Loucy (cell line): ENCODE results near the gene GRID2.

Experiments used
- H2AFZ ChIP-seq: fragments of 200-600 bp; sonication (generic); 2 replicates; pipeline ENCODE4 v1.6.0; 2016; ENCODE audit warnings: antibody characterized with exemption, mild to moderate bottlenecking, low read length, moderate library complexity
- H3F3A ChIP-seq: fragments of 200-600 bp; 2 replicates; pipeline ENCODE4 v1.6.0; 2016; ENCODE audit warnings: antibody characterized with exemption, low read depth, mild to moderate bottlenecking
- H3K27me3 ChIP-seq: fragments of 200-600 bp; sonication (generic); 2 replicates; pipeline ENCODE4 v1.6.1; 2014; ENCODE audit warnings: low read length, mild to moderate bottlenecking; ENCODE audit not compliant: insufficient read depth, poor library complexity, severe bottlenecking
- H3K36me3 ChIP-seq: fragments of 200-600 bp; sonication (generic); 2 replicates; pipeline ENCODE4 v1.6.1; 2016; ENCODE audit warnings: low read length; ENCODE audit not compliant: insufficient read depth
- H3K4me1 ChIP-seq: fragments of 200-600 bp; sonication (generic); 2 replicates; pipeline ENCODE4 v1.5.1; 2014; ENCODE audit warnings: low read length, mild to moderate bottlenecking; ENCODE audit not compliant: insufficient read depth, poor library complexity, severe bottlenecking
- H3K4me2 ChIP-seq: fragments of 200-600 bp; sonication (generic); 2 replicates; pipeline ENCODE4 v1.6.0; 2014; ENCODE audit warnings: antibody characterized with exemption, low read length, low read depth, mild to moderate bottlenecking; ENCODE audit not compliant: poor library complexity, severe bottlenecking
- H3K4me3 ChIP-seq: fragments of 200-600 bp; sonication (generic); 2 replicates; pipeline ENCODE4 v1.5.1; 2014; ENCODE audit warnings: low read length, mild to moderate bottlenecking, mixed read lengths; ENCODE audit not compliant: poor library complexity, severe bottlenecking
- H3K79me2 ChIP-seq: fragments of 200-600 bp; sonication (generic); 2 replicates; pipeline ENCODE4 v1.6.1; 2014; ENCODE audit warnings: low read length; ENCODE audit not compliant: insufficient read depth
- H3K9ac ChIP-seq: fragments of 200-600 bp; sonication (generic); 2 replicates; pipeline ENCODE4 v1.6.0; 2014; ENCODE audit warnings: mild to moderate bottlenecking, low read depth, low read length, moderate library complexity; ENCODE audit not compliant: poor library complexity, severe bottlenecking
- H3K9me2 ChIP-seq: fragments of 200-600 bp; sonication (generic); replicated peaks from 2 replicates; pipeline ENCODE4 v1.6.1; 2016; ENCODE audit warnings: low read depth, low read length, mixed read lengths
- H3K9me3 ChIP-seq: fragments of 200-600 bp; sonication (generic); 2 replicates; pipeline ENCODE4 v1.6.1; 2014; ENCODE audit warnings: mild to moderate bottlenecking, antibody characterized with exemption, low read length, low read depth; ENCODE audit not compliant: insufficient read depth
- H4K20me1 ChIP-seq: fragments of 200-600 bp; sonication (generic); 2 replicates; pipeline ENCODE4 v1.6.0; 2014; ENCODE audit warnings: antibody characterized with exemption, low read length, mild to moderate bottlenecking; ENCODE audit not compliant: insufficient read depth, poor library complexity, severe bottlenecking
- EZH2phosphoT487 ChIP-seq: fragments of 200-600 bp; IDR thresholded peaks from 2 replicates; pipeline ENCODE4 v1.6.1; 2018; ENCODE audit warnings: antibody characterized with exemption, mild to moderate bottlenecking, moderate library complexity, borderline replicate concordance
- TF ChIP-seq, protein P1 (sequence below): fragments of 200-600 bp; sonication (generic); conservative IDR thresholded peaks from 2 replicates; pipeline ENCODE4 v1.5.1; 2014; ENCODE audit warnings: mild to moderate bottlenecking, antibody characterized with exemption, low read length

Gene GRID2

DNA sequence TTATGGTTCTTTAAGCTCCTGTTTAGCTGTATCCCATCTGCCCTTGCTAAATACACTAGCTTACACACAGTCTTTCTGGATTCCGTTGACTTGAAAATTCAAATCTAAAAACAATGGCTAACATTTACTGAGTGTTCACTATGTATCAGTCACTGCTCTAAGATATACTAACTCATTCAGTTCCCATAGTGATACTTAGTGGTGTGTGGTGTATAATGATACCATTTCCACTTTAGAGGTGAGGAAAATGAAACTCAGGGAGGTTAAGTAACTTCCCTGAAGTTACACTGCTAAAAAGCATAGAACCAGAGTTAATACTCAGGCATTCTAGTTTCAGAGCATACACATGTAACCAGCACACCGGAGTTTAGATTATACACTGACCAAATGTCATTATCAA, 762.0 kb downstream of the GRID2 start:
- no peak overlapping the region for H2AFZ ChIP-seq
- TF ChIP-seq, protein P1, sequence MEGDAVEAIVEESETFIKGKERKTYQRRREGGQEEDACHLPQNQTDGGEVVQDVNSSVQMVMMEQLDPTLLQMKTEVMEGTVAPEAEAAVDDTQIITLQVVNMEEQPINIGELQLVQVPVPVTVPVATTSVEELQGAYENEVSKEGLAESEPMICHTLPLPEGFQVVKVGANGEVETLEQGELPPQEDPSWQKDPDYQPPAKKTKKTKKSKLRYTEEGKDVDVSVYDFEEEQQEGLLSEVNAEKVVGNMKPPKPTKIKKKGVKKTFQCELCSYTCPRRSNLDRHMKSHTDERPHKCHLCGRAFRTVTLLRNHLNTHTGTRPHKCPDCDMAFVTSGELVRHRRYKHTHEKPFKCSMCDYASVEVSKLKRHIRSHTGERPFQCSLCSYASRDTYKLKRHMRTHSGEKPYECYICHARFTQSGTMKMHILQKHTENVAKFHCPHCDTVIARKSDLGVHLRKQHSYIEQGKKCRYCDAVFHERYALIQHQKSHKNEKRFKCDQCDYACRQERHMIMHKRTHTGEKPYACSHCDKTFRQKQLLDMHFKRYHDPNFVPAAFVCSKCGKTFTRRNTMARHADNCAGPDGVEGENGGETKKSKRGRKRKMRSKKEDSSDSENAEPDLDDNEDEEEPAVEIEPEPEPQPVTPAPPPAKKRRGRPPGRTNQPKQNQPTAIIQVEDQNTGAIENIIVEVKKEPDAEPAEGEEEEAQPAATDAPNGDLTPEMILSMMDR = no peak
- no peaks in the 10 kb centered on the region for H4K20me1 ChIP-seq
- no peak overlapping the region for H3K9ac ChIP-seq
- no peaks in the 10 kb centered on the region for H3K79me2 ChIP-seq
- no peaks in the 10 kb centered on the region for H3K9me2 ChIP-seq
- no peak overlapping the region for H3K4me2 ChIP-seq
- no peaks in the 10 kb centered on the region for H3K36me3 ChIP-seq
- H3K4me3 ChIP-seq = no peak overlapping the region
- H3F3A ChIP-seq = no peaks in the 10 kb centered on the region
- no peaks in the 10 kb centered on the region for H3K9me3 ChIP-seq
- no peaks in the 10 kb centered on the region for H3K27me3 ChIP-seq
- H3K4me1 ChIP-seq = no peaks in the 10 kb centered on the region

DNA sequence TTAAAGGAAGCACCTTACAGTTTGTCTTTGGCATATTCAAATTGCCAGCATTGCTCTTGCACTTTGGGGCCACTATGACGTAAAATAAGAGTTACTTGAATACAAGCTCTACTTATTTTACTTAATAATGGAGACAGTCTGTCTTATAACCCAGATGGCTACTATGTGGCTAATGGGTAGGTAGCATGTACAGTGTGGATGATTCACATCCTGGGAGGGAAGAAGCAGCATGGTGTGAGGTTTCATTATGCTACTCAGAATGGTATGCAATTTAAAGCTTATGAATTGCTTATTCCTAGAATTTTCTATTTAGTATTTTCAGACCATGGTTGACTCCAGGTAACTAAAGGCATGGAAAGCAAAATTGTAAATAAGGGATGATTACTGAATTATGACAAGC, 763.0 kb downstream of the GRID2 start:
- Histone ChIP-seq H3F3A (no peaks in the 10 kb centered on the region), H3K4me1 (no peaks in the 10 kb centered on the region), H4K20me1 (no peaks in the 10 kb centered on the region), H3K36me3 (no peaks in the 10 kb centered on the region), H3K9ac (no peak overlapping the region), H3K4me2 (no peak overlapping the region), H3K9me3 (no peaks in the 10 kb centered on the region), H2AFZ (no peak overlapping the region), H3K79me2 (no peaks in the 10 kb centered on the region), H3K9me2 (no peaks in the 10 kb centered on the region), H3K4me3 (no peak overlapping the region), H3K27me3 (no peaks in the 10 kb centered on the region)
- TF ChIP-seq, protein P1 = no peak
- no peak for TF ChIP-seq EZH2phosphoT487

DNA sequence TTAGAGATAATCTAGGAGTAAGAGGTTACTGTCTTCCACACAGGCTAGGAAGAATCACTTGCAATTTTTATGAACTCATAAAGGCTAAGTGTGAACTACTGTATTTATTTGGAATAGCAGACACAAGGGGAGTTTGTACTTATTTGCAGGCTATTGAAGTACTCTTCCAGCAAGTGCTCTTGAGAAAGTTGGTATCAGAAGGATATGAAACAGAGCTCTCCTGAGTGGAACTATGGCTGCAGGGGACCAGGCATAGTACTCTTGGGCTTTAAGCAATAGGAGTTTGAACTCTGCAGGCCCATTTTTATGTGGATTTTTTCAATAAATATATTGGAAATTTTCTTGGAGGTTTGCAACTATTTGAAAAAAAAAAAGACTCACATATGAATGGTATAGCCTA, 768.5 kb downstream of the GRID2 start:
- Histone ChIP-seq H3K9me2 (no peaks in the 10 kb centered on the region), H2AFZ (no peak overlapping the region), H3K4me1 (no peaks in the 10 kb centered on the region), H3K9me3 (no peaks in the 10 kb centered on the region), H3K79me2 (no peaks in the 10 kb centered on the region), H4K20me1 (no peaks in the 10 kb centered on the region), H3K4me3 (no peak overlapping the region), H3K9ac (no peak overlapping the region), H3K4me2 (no peak overlapping the region), H3F3A (no peaks in the 10 kb centered on the region), H3K36me3 (no peaks in the 10 kb centered on the region), H3K27me3 (no peaks in the 10 kb centered on the region)
- TF ChIP-seq EZH2phosphoT487 = no peak
- TF ChIP-seq, protein P1 = no peak
